Liver (tissue), 9 donors: Measurements from ENCODE around the gene IGDCC3. TPM values are rescaled to one million over a fixed set of nuclear protein-coding genes. Genes with fewer than 3 reads are reported as not detected.

Source experiments
- DNase-seq: peaks from one replicate; pipeline ENCODE4 v3.0.0-alpha.2; 2017; ENCODE audit warnings: low spot score
- H3K27ac ChIP-seq, 2 donors: one replicate each; pipeline ENCODE4 v1.7.0; 2013; ENCODE audit warnings: inconsistent platforms in 2 of 2, low read length in 2 of 2, control low read depth in 1 of 2, low read depth in 1 of 2, mild to moderate bottlenecking in 1 of 2
- H3K27me3 ChIP-seq, 4 donors: one replicate each; pipeline versions ENCODE4 v1.6.1 to v1.7.0; 2013; ENCODE audit warnings: low read length in 3 of 4, inconsistent platforms in 1 of 4, mild to moderate bottlenecking in 1 of 4, moderate library complexity in 1 of 4; ENCODE audit not compliant: control insufficient read depth in 4 of 4, insufficient read depth in 4 of 4
- H3K36me3 ChIP-seq, 4 donors: one replicate each; pipeline versions ENCODE4 v1.6.1 to v1.7.0; 2013; ENCODE audit warnings: low read length in 3 of 4, mild to moderate bottlenecking in 3 of 4, low read depth in 1 of 4, moderate library complexity in 1 of 4; ENCODE audit not compliant: control insufficient read depth in 4 of 4, insufficient read depth in 3 of 4
- H3K4me1 ChIP-seq, 4 donors: one replicate each; pipeline versions ENCODE4 v1.6.1 to v1.7.0; 2013; ENCODE audit warnings: low read length in 3 of 4, mild to moderate bottlenecking in 3 of 4, moderate library complexity in 1 of 4; ENCODE audit not compliant: control insufficient read depth in 4 of 4, insufficient read depth in 4 of 4
- H3K4me3 ChIP-seq, 3 donors: one replicate each; pipeline versions ENCODE4 v1.6.1 to v1.7.0; 2013; ENCODE audit warnings: low read length in 3 of 3, control low read depth in 1 of 3, low read depth in 1 of 3, mild to moderate bottlenecking in 1 of 3
- H3K9ac ChIP-seq, 2 donors: one replicate each; pipeline ENCODE4 v1.7.0; 2013; ENCODE audit warnings: low read length in 2 of 2, mild to moderate bottlenecking in 2 of 2, moderate library complexity in 2 of 2, control low read depth in 1 of 2, low read depth in 1 of 2
- H3K9me3 ChIP-seq, 4 donors: one replicate each; pipeline versions ENCODE4 v1.6.1 to v1.7.0; 2013; ENCODE audit warnings: low read length in 3 of 4; ENCODE audit not compliant: control insufficient read depth in 4 of 4
- EGR1 ChIP-seq, 2 donors: IDR thresholded peaks; 2 replicates each; pipeline ENCODE4 v1.6.1; 2016 to 2018; ENCODE audit warnings: antibody characterized with exemption in 2 of 2, low read depth in 2 of 2
- FOXA1 ChIP-seq: IDR thresholded peaks from 2 replicates; pipeline ENCODE4 v1.6.1; 2016; ENCODE audit warnings: antibody characterized with exemption
- FOXA2 ChIP-seq: IDR thresholded peaks from 2 replicates; pipeline ENCODE4 v1.6.1; 2016; ENCODE audit warnings: antibody characterized with exemption
- GABPA ChIP-seq, 2 donors: IDR thresholded peaks in 1 of 2; conservative IDR thresholded peaks in 1 of 2; 2 replicates each; pipeline ENCODE4 v1.6.1; 2016; ENCODE audit warnings: antibody characterized with exemption in 2 of 2, mild to moderate bottlenecking in 1 of 2, moderate library complexity in 1 of 2
- HNF4A ChIP-seq, 2 donors: conservative IDR thresholded peaks; 2 replicates each; pipeline ENCODE4 v1.6.1; 2016; ENCODE audit warnings: antibody characterized with exemption in 2 of 2, mild to moderate bottlenecking in 2 of 2
- JUND ChIP-seq, 2 donors: IDR thresholded peaks; 2 replicates each; pipeline ENCODE4 v1.6.1; 2016; ENCODE audit warnings: antibody characterized with exemption in 2 of 2
- NR2F2 ChIP-seq: IDR thresholded peaks from 2 replicates; pipeline ENCODE4 v1.6.1; 2016; ENCODE audit warnings: antibody characterized with exemption
- RAD21 ChIP-seq, 2 donors: IDR thresholded peaks; 2 replicates each; pipeline ENCODE4 v1.6.1; 2016; ENCODE audit warnings: antibody characterized with exemption in 2 of 2, mild to moderate bottlenecking in 2 of 2
- RXRA ChIP-seq, 2 donors: IDR thresholded peaks; 2 replicates each; pipeline ENCODE4 v1.6.1; 2017 to 2018; ENCODE audit warnings: antibody characterized with exemption in 2 of 2, mild to moderate bottlenecking in 1 of 2
- SP1 ChIP-seq: IDR thresholded peaks from 2 replicates; pipeline ENCODE4 v1.6.1; 2018; ENCODE audit warnings: antibody characterized with exemption, mild to moderate bottlenecking
- TAF1 ChIP-seq: conservative IDR thresholded peaks from 2 replicates; pipeline ENCODE4 v1.6.1; 2016; ENCODE audit warnings: antibody characterized with exemption, mild to moderate bottlenecking
- YY1 ChIP-seq: IDR thresholded peaks from 2 replicates; pipeline ENCODE4 v1.6.1; 2016; ENCODE audit warnings: antibody characterized with exemption, mild to moderate bottlenecking
- WGBS: extraction: QIAGEN DNeasy Blood & Tissue Kit; methylation state at CpG from one replicate; pipeline ENCODE4 v1.1.7; 2013; 5-methylcytosine and 5-hydroxymethylcytosine counted together
- polyA plus RNA-seq, 2 donors: library from polyadenylated mRNA; stranded (reverse) in 1 of 2; unstranded in 1 of 2; fragments of 200-250 nt in 1 of 2; fragments of >200 nt in 1 of 2; fragmentation: Nextera tagmentation in 1 of 2; extraction: Ambion mirVana in 1 of 2; gene quantifications; one replicate each; pipeline versions ENCODE4 v1.2.1 to v1.2.3, GENCODE V29; 2013 to 2015
- total RNA-seq, 2 donors: library from RNA; depleted of rRNA; stranded (reverse); fragments of >200 nt; gene quantifications; one replicate each; pipeline ENCODE4 v1.2.3, GENCODE V29; 2014
- TF ChIP-seq, protein P1 (sequence below): IDR thresholded peaks from 2 replicates; pipeline ENCODE4 v1.6.1; 2016; ENCODE audit warnings: antibody characterized with exemption, mild to moderate bottlenecking
- TF ChIP-seq, protein P2 (sequence below): IDR thresholded peaks from 2 replicates; pipeline ENCODE4 v1.6.1; 2016; ENCODE audit warnings: antibody characterized with exemption
- TF ChIP-seq, protein P3 (sequence below): IDR thresholded peaks from 2 replicates; pipeline ENCODE4 v1.6.1; 2016; ENCODE audit warnings: antibody characterized with exemption
- donor health status: healthy.
- donor health status: healthy.
- donor health status: healthy.
- donor health status: healthy.
- donor health status: healthy.

IGDCC3 gene
- total and polyA plus RNA-seq, 4 donors, result 1.5 TPM; not detected in 3

GRCh38 chr15:65298731-65299130, 79.1 kb downstream of the IGDCC3 start:
- no peak for TF ChIP-seq RXRA (IDR thresholded peaks at IDR 0.05)
- TF ChIP-seq SP1, result no peak
- TF ChIP-seq, protein P1, sequence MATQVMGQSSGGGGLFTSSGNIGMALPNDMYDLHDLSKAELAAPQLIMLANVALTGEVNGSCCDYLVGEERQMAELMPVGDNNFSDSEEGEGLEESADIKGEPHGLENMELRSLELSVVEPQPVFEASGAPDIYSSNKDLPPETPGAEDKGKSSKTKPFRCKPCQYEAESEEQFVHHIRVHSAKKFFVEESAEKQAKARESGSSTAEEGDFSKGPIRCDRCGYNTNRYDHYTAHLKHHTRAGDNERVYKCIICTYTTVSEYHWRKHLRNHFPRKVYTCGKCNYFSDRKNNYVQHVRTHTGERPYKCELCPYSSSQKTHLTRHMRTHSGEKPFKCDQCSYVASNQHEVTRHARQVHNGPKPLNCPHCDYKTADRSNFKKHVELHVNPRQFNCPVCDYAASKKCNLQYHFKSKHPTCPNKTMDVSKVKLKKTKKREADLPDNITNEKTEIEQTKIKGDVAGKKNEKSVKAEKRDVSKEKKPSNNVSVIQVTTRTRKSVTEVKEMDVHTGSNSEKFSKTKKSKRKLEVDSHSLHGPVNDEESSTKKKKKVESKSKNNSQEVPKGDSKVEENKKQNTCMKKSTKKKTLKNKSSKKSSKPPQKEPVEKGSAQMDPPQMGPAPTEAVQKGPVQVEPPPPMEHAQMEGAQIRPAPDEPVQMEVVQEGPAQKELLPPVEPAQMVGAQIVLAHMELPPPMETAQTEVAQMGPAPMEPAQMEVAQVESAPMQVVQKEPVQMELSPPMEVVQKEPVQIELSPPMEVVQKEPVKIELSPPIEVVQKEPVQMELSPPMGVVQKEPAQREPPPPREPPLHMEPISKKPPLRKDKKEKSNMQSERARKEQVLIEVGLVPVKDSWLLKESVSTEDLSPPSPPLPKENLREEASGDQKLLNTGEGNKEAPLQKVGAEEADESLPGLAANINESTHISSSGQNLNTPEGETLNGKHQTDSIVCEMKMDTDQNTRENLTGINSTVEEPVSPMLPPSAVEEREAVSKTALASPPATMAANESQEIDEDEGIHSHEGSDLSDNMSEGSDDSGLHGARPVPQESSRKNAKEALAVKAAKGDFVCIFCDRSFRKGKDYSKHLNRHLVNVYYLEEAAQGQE, result no peak
- TF ChIP-seq, protein P2, sequence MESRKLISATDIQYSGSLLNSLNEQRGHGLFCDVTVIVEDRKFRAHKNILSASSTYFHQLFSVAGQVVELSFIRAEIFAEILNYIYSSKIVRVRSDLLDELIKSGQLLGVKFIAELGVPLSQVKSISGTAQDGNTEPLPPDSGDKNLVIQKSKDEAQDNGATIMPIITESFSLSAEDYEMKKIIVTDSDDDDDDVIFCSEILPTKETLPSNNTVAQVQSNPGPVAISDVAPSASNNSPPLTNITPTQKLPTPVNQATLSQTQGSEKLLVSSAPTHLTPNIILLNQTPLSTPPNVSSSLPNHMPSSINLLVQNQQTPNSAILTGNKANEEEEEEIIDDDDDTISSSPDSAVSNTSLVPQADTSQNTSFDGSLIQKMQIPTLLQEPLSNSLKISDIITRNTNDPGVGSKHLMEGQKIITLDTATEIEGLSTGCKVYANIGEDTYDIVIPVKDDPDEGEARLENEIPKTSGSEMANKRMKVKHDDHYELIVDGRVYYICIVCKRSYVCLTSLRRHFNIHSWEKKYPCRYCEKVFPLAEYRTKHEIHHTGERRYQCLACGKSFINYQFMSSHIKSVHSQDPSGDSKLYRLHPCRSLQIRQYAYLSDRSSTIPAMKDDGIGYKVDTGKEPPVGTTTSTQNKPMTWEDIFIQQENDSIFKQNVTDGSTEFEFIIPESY, result no peak
- TF ChIP-seq TAF1, result no peak
- TF ChIP-seq EGR1 (IDR thresholded peaks at IDR 0.05; ENCODE audit: low read depth in 2 of 2), result no peak
- TF ChIP-seq RAD21 (IDR thresholded peaks at IDR 0.05), result no peak
- TF ChIP-seq YY1, result no peak
- TF ChIP-seq, protein P3, sequence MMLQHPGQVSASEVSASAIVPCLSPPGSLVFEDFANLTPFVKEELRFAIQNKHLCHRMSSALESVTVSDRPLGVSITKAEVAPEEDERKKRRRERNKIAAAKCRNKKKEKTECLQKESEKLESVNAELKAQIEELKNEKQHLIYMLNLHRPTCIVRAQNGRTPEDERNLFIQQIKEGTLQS, result no peak
- Histone ChIP-seq H3K36me3 (no peaks in the 10 kb centered on the region), H3K27me3 (no peaks in the 10 kb centered on the region), H3K27ac (no peak overlapping the region), H3K9me3 (no peaks in the 10 kb centered on the region), H3K4me3 (no peak overlapping the region), H3K4me1 (peaks cover 0 to 15% (median 10%) of the 10 kb centered on the region in 4 donors), H3K9ac (no peak overlapping the region)
- 83% methylated on average over 11 of the region's 11 CpGs for WGBS
- no peak for DNase-seq

GRCh38 chr15:65292938-65293518, 84.8 kb downstream of the IGDCC3 start:
- 78% methylated on average over 1 of the region's 1 CpG for WGBS
- no peak for TF ChIP-seq TAF1
- TF ChIP-seq GABPA (IDR thresholded peaks at IDR 0.05 in 1 of 2, conservative IDR thresholded peaks at IDR 0.05 in 1 of 2), result no peak
- no peak for TF ChIP-seq NR2F2
- TF ChIP-seq, protein P3, result no peak
- TF ChIP-seq HNF4A (conservative IDR thresholded peaks at IDR 0.05), result no peak
- TF ChIP-seq RXRA (IDR thresholded peaks at IDR 0.05), result no peak
- no peak for TF ChIP-seq FOXA1
- no peak for TF ChIP-seq FOXA2
- no peak for TF ChIP-seq EGR1 (IDR thresholded peaks at IDR 0.05; ENCODE audit: low read depth in 2 of 2)
- no peak for TF ChIP-seq JUND (IDR thresholded peaks at IDR 0.05)
- no peaks in the 10 kb centered on the region for H3K27me3 ChIP-seq
- no peaks in the 10 kb centered on the region for H3K36me3 ChIP-seq
- peaks cover 0 to 10% (median 3%) of the 10 kb centered on the region in 4 donors for H3K4me1 ChIP-seq
- no peak overlapping the region for H3K9ac ChIP-seq
- no peaks in the 10 kb centered on the region for H3K9me3 ChIP-seq
- no peak for DNase-seq
- H3K27ac ChIP-seq, result no peak overlapping the region
- no peak overlapping the region for H3K4me3 ChIP-seq
